H9 (cell line): Measurements from ENCODE around the gene SLC16A7. TPM values are rescaled to one million over a fixed set of nuclear protein-coding genes. Genes with fewer than 3 reads are reported as not detected.

ENCODE experiments used
- DNase-seq: peaks from one replicate; pipeline ENCODE4 v3.0.0-alpha.2; 2017
- H2AFZ ChIP-seq: one replicate; pipeline ENCODE4 v1.6.1; 2013; ENCODE audit warnings: mild to moderate bottlenecking, low read length, control low read depth, moderate library complexity
- H2AK5ac ChIP-seq: 2 replicates; pipeline ENCODE4 v1.6.1; 2013; ENCODE audit warnings: low read length, control low read depth, mixed read lengths; ENCODE audit not compliant: insufficient read length
- H2BK120ac ChIP-seq: one replicate; pipeline ENCODE4 v1.6.1; 2013; ENCODE audit warnings: low read depth, mild to moderate bottlenecking, low read length, control low read depth, inconsistent platforms; ENCODE audit not compliant: poor library complexity, severe bottlenecking
- H2BK12ac ChIP-seq: 2 replicates; pipeline ENCODE4 v1.6.1; 2013; ENCODE audit warnings: low read length, control low read depth, mixed read lengths, low read depth; ENCODE audit not compliant: insufficient read length
- H2BK15ac ChIP-seq: 2 replicates; pipeline ENCODE4 v1.6.1; 2013; ENCODE audit warnings: low read depth, low read length, control low read depth
- H2BK20ac ChIP-seq: one replicate; pipeline ENCODE4 v1.6.1; 2013; ENCODE audit warnings: low read depth, mild to moderate bottlenecking, low read length, control low read depth, inconsistent platforms; ENCODE audit not compliant: poor library complexity, severe bottlenecking
- H2BK5ac ChIP-seq: 2 replicates; pipeline ENCODE4 v1.6.1; 2013; ENCODE audit warnings: low read length, control low read depth, mixed read lengths; ENCODE audit not compliant: insufficient read length
- H3K14ac ChIP-seq: 2 replicates; pipeline ENCODE4 v1.6.1; 2013; ENCODE audit warnings: low read length, control low read depth; ENCODE audit not compliant: insufficient read depth
- H3K18ac ChIP-seq: 2 replicates; pipeline ENCODE4 v1.6.1; 2013; ENCODE audit warnings: low read depth, mild to moderate bottlenecking, mixed read lengths, low read length, control low read depth; ENCODE audit not compliant: insufficient read length
- H3K23ac ChIP-seq: 2 replicates; pipeline ENCODE4 v1.6.1; 2013; ENCODE audit warnings: low read length, control low read depth, mixed read lengths, low read depth; ENCODE audit not compliant: insufficient read length
- H3K23me2 ChIP-seq: 2 replicates; pipeline ENCODE4 v1.6.1; 2013; ENCODE audit warnings: low read depth, mild to moderate bottlenecking, mixed read lengths, low read length, control low read depth; ENCODE audit not compliant: insufficient read length, poor library complexity, severe bottlenecking
- H3K27ac ChIP-seq: 2 replicates; pipeline ENCODE4 v1.5.1; 2013; ENCODE audit warnings: low read length, control low read depth, mixed read lengths, low read depth; ENCODE audit not compliant: insufficient read length
- H3K27me3 ChIP-seq: 2 replicates; pipeline ENCODE4 v1.6.1; 2013; ENCODE audit warnings: low read length, control low read depth, inconsistent platforms; ENCODE audit not compliant: insufficient read depth
- H3K4ac ChIP-seq: 2 replicates; pipeline ENCODE4 v1.6.1; 2013; ENCODE audit warnings: low read depth, mild to moderate bottlenecking, control low read depth, inconsistent platforms, low read length, moderate library complexity
- H3K4me1 ChIP-seq: 2 replicates; pipeline ENCODE4 v1.6.1; 2013; ENCODE audit warnings: low read length, control low read depth, inconsistent platforms; ENCODE audit not compliant: insufficient read depth
- H3K4me2 ChIP-seq: 2 replicates; pipeline ENCODE4 v1.6.1; 2013; ENCODE audit warnings: low read length, control low read depth, mixed read lengths; ENCODE audit not compliant: insufficient read length, insufficient read depth
- H3K56ac ChIP-seq: 2 replicates; pipeline ENCODE4 v1.6.1; 2013; ENCODE audit warnings: low read depth, mild to moderate bottlenecking, mixed read lengths, low read length, control low read depth; ENCODE audit not compliant: insufficient read length
- H3K79me1 ChIP-seq: 2 replicates; pipeline ENCODE4 v1.6.1; 2013; ENCODE audit warnings: low read depth, mild to moderate bottlenecking, moderate library complexity, low read length, control low read depth, inconsistent platforms; ENCODE audit not compliant: insufficient read depth, poor library complexity, severe bottlenecking
- H3K79me2 ChIP-seq: 2 replicates; pipeline ENCODE4 v1.6.1; 2013; ENCODE audit warnings: low read length, control low read depth, inconsistent platforms; ENCODE audit not compliant: insufficient read depth
- H3K9ac ChIP-seq: 2 replicates; pipeline ENCODE4 v1.6.1; 2013; ENCODE audit warnings: low read length, control low read depth, mixed read lengths; ENCODE audit not compliant: insufficient read length; ENCODE audit errors: extremely low read depth
- H3K9me3 ChIP-seq: one replicate; pipeline ENCODE4 v1.6.1; 2013; ENCODE audit warnings: low read depth, low read length, inconsistent platforms; ENCODE audit not compliant: control insufficient read depth
- H3T11ph ChIP-seq: one replicate; pipeline ENCODE4 v1.6.1; 2013; ENCODE audit warnings: mild to moderate bottlenecking, low read length, control low read depth, inconsistent platforms
- H4K20me1 ChIP-seq: one replicate; pipeline ENCODE4 v1.6.1; 2013; ENCODE audit not compliant: control insufficient read depth, insufficient read length, insufficient read depth
- H4K5ac ChIP-seq: 2 replicates; pipeline ENCODE4 v1.6.1; 2013; ENCODE audit warnings: low read depth, mild to moderate bottlenecking, mixed read lengths, low read length, control low read depth; ENCODE audit not compliant: insufficient read length
- H4K8ac ChIP-seq: replicated peaks from 2 replicates; pipeline ENCODE4 v1.6.1; 2013; ENCODE audit warnings: low read length, control low read depth, mixed read lengths, low read depth; ENCODE audit not compliant: insufficient read length
- H4K91ac ChIP-seq: 2 replicates; pipeline ENCODE4 v1.6.1; 2013; ENCODE audit warnings: low read depth, mild to moderate bottlenecking, moderate library complexity, mixed read lengths, low read length, control low read depth; ENCODE audit not compliant: insufficient read length
- H3K27ac Mint-ChIP-seq, 3 experiments: 2 replicates in 2 of 3; 3 replicates in 1 of 3; pipeline ENCODE4 v1.8.0; 2020 to 2021; ENCODE audit warnings: mixed read lengths in 3 of 3, mild to moderate bottlenecking in 1 of 3, moderate library complexity in 1 of 3
- H3K27me3 Mint-ChIP-seq: 2 replicates; pipeline ENCODE4 v1.8.0; 2021; ENCODE audit warnings: low read depth, mild to moderate bottlenecking, moderate library complexity, mixed read lengths
- H3K36me3 Mint-ChIP-seq, 3 experiments: 2 replicates in 2 of 3; 3 replicates in 1 of 3; pipeline ENCODE4 v1.8.0; 2020 to 2021; ENCODE audit warnings: low read depth in 3 of 3, mixed read lengths in 3 of 3; ENCODE audit not compliant: insufficient read depth in 1 of 3
- H3K4me1 Mint-ChIP-seq, 2 experiments: 2 replicates each; pipeline ENCODE4 v1.8.0; 2020; ENCODE audit warnings: mixed read lengths in 2 of 2
- H3K4me3 Mint-ChIP-seq, 2 experiments: 2 replicates in 1 of 2; 3 replicates in 1 of 2; pipeline ENCODE4 v1.8.0; 2020 to 2021; ENCODE audit warnings: mild to moderate bottlenecking in 2 of 2, mixed read lengths in 2 of 2, moderate library complexity in 1 of 2
- H3K9me3 Mint-ChIP-seq, 2 experiments: 2 replicates in 1 of 2; 3 replicates in 1 of 2; pipeline ENCODE4 v1.8.0; 2020; ENCODE audit warnings: mild to moderate bottlenecking in 2 of 2, mixed read lengths in 2 of 2, moderate library complexity in 1 of 2
- CTCF ChIP-seq: fragments of 200-600 bp; sonication (generic); conservative IDR thresholded peaks from 3 replicates; pipeline ENCODE4 v1.8.0; 2021; ENCODE audit warnings: antibody characterized with exemption, mild to moderate bottlenecking
- WGBS: extraction: QIAGEN DNeasy Blood & Tissue Kit; methylation state at CpG from one replicate; pipeline ENCODE4 v1.1.7; 2013; ENCODE audit warnings: missing lambda C conversion rate, low lambda C conversion rate, mixed read lengths; ENCODE audit not compliant: insufficient read length; ENCODE audit errors: extremely low coverage; 5-methylcytosine and 5-hydroxymethylcytosine counted together
- total RNA-seq: library from RNA; stranded (reverse); gene quantifications from 2 replicates; pipeline ENCODE4 v1.2.1, GENCODE V29; 2021

The SLC16A7 gene
- total RNA-seq, 1 experiment from 2014 or later = 2.2 TPM

DNA sequence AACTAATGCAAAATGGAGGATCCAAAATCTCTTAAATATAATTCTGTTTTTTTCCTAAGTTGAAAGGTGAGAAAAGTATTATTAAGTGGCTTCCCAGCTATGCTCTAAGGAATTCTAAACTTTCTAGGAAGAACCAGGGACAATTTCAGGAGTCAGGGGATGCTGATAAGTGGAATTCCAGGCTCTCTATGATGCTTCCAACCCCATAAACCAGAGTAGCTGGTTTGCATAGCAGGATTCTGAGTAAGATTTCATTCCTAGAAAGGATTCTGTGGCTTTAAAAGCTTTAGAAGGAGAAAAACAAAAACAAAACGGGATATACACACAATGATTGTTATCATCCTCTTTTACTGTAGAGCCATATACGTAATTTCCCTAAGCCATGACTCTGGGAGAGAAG, 93.9 kb downstream of the SLC16A7 start:
- H3K27ac ChIP-seq = no peak overlapping the region
- no peak overlapping the region for H2AFZ ChIP-seq
- no peaks in the 10 kb centered on the region for H3K9me3 ChIP-seq
- TF ChIP-seq CTCF = no peak
- no peak overlapping the region for H3K23ac ChIP-seq
- no peak overlapping the region for H2BK5ac ChIP-seq
- H3K56ac ChIP-seq = no peak overlapping the region
- no peaks in the 10 kb centered on the region for H3K79me1 ChIP-seq
- H3T11ph ChIP-seq = no peak overlapping the region
- no peak overlapping the region for H3K4ac ChIP-seq
- no peaks in the 10 kb centered on the region for H4K20me1 ChIP-seq
- no peaks in the 10 kb centered on the region for H3K79me2 ChIP-seq
- H2BK15ac ChIP-seq = no peak overlapping the region
- no peak overlapping the region for H2BK120ac ChIP-seq
- H3K4me1 Mint-ChIP-seq = no peaks in the 10 kb centered on the region
- no peak overlapping the region for H2AK5ac ChIP-seq
- H4K8ac ChIP-seq = no peak overlapping the region
- no peak for DNase-seq
- no peak overlapping the region for H4K5ac ChIP-seq
- WGBS = no CpG with 5 or more reads among the region's 2 CpGs
- no peak overlapping the region for H2BK12ac ChIP-seq
- H3K27me3 Mint-ChIP-seq = no peaks in the 10 kb centered on the region
- no peak overlapping the region for H3K18ac ChIP-seq
- no peak overlapping the region for H3K14ac ChIP-seq
- no peak overlapping the region for H3K4me2 ChIP-seq
- H3K4me1 ChIP-seq = no peaks in the 10 kb centered on the region
- no peak overlapping the region for H4K91ac ChIP-seq
- no peak overlapping the region for H3K4me3 Mint-ChIP-seq
- H3K36me3 Mint-ChIP-seq = no peaks in the 10 kb centered on the region; a peak in 1 of 7 replicates
- no peak overlapping the region for H2BK20ac ChIP-seq
- no peaks in the 10 kb centered on the region for H3K27me3 ChIP-seq
- no peak overlapping the region for H3K27ac Mint-ChIP-seq
- H3K9ac ChIP-seq = no peak overlapping the region
- peaks cover 0 to 4% of the 10 kb centered on the region in 2 experiments; a peak in 1 of 5 replicates for H3K9me3 Mint-ChIP-seq
- no peaks in the 10 kb centered on the region for H3K23me2 ChIP-seq
